Muscle layer of duodenum (tissue), 2 donors: ENCODE measurements around the gene CCDC92.

Experiments used
- H3K27ac ChIP-seq: one replicate; pipeline ENCODE4 v1.7.0; 2013; ENCODE audit warnings: mild to moderate bottlenecking, low read length
- H3K27me3 ChIP-seq: one replicate; pipeline ENCODE4 v1.7.0; 2013; ENCODE audit warnings: low read depth, mild to moderate bottlenecking, control low read depth, low read length
- H3K36me3 ChIP-seq, 2 donors: one replicate each; pipeline ENCODE4 v1.7.0; 2013; ENCODE audit warnings: low read length in 2 of 2, control low read depth in 1 of 2, mild to moderate bottlenecking in 1 of 2; ENCODE audit not compliant: insufficient read depth in 2 of 2, control insufficient read depth in 1 of 2
- H3K4me1 ChIP-seq, 2 donors: one replicate each; pipeline ENCODE4 v1.7.0; 2013; ENCODE audit warnings: low read length in 2 of 2, mild to moderate bottlenecking in 2 of 2, control low read depth in 1 of 2, moderate library complexity in 1 of 2; ENCODE audit not compliant: insufficient read depth in 2 of 2, control insufficient read depth in 1 of 2
- H3K4me3 ChIP-seq, 2 donors: one replicate each; pipeline ENCODE4 v1.7.0; 2013; ENCODE audit warnings: low read length in 2 of 2, low read depth in 1 of 2, mild to moderate bottlenecking in 1 of 2
- H3K9me3 ChIP-seq, 2 donors: one replicate each; pipeline ENCODE4 v1.7.0; 2013; ENCODE audit warnings: low read length in 2 of 2, control low read depth in 1 of 2, mild to moderate bottlenecking in 1 of 2; ENCODE audit not compliant: control insufficient read depth in 1 of 2
- donor health status: healthy.

CCDC92 gene

GRCh38 chr12:124010687-124011086 is 38.1 kb upstream of the CCDC92 start:
- H3K4me1 ChIP-seq, result no peaks in the 10 kb centered on the region
- H3K27ac ChIP-seq, result no peak overlapping the region

DNA sequence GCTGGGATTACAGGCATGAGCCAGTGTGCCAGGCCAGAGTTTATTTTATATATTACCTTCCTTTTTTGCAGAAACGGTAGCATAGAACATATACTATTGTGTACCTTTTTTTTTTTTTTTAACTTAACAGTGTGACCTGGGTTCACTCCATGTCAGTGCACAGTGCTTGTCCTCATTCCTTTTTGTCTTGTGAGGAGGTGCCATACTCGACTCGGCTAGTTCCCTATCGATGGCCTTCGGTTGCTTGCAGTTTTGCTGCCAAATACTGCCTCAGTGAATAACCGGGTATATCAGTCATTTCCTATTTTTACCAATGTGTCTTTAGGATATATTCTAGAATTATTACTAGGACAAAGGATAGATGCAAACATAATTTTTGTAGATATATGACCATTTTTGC is 37.1 kb upstream of the CCDC92 start:
- no peak overlapping the region for H3K27ac ChIP-seq
- no peaks in the 10 kb centered on the region for H3K9me3 ChIP-seq
- H3K36me3 ChIP-seq, result peaks cover 22 to 39% of the 10 kb centered on the region in 2 donors
- H3K4me1 ChIP-seq, result no peaks in the 10 kb centered on the region
- H3K4me3 ChIP-seq, result no peak overlapping the region
- H3K27me3 ChIP-seq, result no peaks in the 10 kb centered on the region

More at GRCh38 chr12:124010687-124011086, 38.1 kb upstream of the CCDC92 start:
- peaks cover 20 to 39% of the 10 kb centered on the region in 2 donors for H3K36me3 ChIP-seq
- H3K9me3 ChIP-seq, result no peaks in the 10 kb centered on the region
- no peak overlapping the region for H3K4me3 ChIP-seq
- H3K27me3 ChIP-seq, result no peaks in the 10 kb centered on the region

GRCh38 chr12:124008595-124008994 is 36.0 kb upstream of the CCDC92 start:
- Histone ChIP-seq H3K4me1 (no peaks in the 10 kb centered on the region), H3K27ac (no peak overlapping the region), H3K36me3 (peaks cover 22 to 44% of the 10 kb centered on the region in 2 donors), H3K9me3 (no peaks in the 10 kb centered on the region), H3K27me3 (no peaks in the 10 kb centered on the region), H3K4me3 (no peak overlapping the region)

GRCh38 chr12:124007826-124008570 is 35.4 kb upstream of the CCDC92 start:
- no peak overlapping the region for H3K4me3 ChIP-seq

DNA sequence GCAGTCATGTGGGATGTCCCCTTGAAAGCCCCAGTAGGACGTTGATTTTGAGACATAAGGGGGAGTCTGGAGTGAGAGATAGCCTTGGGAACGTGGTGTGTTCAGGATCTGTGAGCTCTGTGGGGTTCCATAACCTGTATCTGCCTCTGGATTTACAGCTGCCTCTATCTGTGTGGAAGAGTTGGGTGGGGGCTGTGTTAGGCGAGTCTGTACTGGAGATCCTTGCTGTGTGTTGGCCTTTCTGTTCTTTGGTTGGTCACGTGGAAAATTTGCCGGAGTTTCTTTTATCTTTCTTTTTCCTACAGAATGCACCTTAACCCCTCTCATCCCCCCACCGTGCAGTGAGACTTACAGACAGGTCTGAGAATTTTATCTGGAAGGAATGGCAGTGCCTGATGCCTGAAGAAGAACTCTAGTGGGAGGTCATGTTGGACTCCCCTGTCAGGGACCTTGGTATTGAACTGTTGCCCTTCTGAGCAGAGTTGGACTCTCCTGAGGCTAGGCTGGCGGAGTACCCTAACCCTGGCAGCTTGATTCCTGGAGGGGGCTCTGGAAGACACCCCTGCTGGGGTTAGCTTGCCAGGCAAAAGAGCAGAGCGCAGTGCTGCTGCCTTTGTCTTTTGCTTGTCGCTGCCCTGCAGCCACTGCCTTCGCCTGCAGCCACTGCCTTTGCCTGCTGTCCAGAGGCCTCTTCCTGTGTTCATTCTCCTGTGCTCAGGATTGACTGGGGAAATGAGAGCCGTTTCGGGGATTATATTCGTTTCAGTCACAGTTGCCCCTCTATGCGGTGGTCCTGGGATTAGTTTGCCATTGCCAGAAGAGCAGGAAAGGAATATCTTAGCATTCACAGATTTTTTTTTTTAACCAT is 34.4 kb upstream of the CCDC92 start:
- peaks cover 18 to 29% of the 10 kb centered on the region in 2 donors for H3K36me3 ChIP-seq
- no peaks in the 10 kb centered on the region for H3K9me3 ChIP-seq
- H3K4me1 ChIP-seq, result no peaks in the 10 kb centered on the region
- no peaks in the 10 kb centered on the region for H3K27me3 ChIP-seq
- H3K4me3 ChIP-seq, result no peak overlapping the region
- no peak overlapping the region for H3K27ac ChIP-seq

More at GRCh38 chr12:124007826-124008570, 35.4 kb upstream of the CCDC92 start:
- no peaks in the 10 kb centered on the region for H3K9me3 ChIP-seq
- no peak overlapping the region for H3K27ac ChIP-seq
- H3K36me3 ChIP-seq, result peaks cover 22 to 38% of the 10 kb centered on the region in 2 donors
- H3K4me1 ChIP-seq, result no peaks in the 10 kb centered on the region
- H3K27me3 ChIP-seq, result no peaks in the 10 kb centered on the region

- no peaks in the 10 kb centered on the region for H3K4me1 ChIP-seq
Observed at GRCh38 chr12:124006085-124006845, 33.6 kb upstream of the CCDC92 start.

GRCh38 chr12:124004233-124004875 is 31.7 kb upstream of the CCDC92 start:
- Histone ChIP-seq H3K27ac (no peak overlapping the region), H3K27me3 (no peaks in the 10 kb centered on the region), H3K9me3 (no peaks in the 10 kb centered on the region), H3K4me3 (no peak overlapping the region), H3K36me3 (peaks cover 16 to 22% of the 10 kb centered on the region in 2 donors), H3K4me1 (no peaks in the 10 kb centered on the region)

More at GRCh38 chr12:124006085-124006845, 33.6 kb upstream of the CCDC92 start:
- no peaks in the 10 kb centered on the region for H3K27me3 ChIP-seq
- no peaks in the 10 kb centered on the region for H3K9me3 ChIP-seq
- H3K27ac ChIP-seq, result no peak overlapping the region
- H3K4me3 ChIP-seq, result no peak overlapping the region
- H3K36me3 ChIP-seq, result peaks cover 18 to 26% of the 10 kb centered on the region in 2 donors

DNA sequence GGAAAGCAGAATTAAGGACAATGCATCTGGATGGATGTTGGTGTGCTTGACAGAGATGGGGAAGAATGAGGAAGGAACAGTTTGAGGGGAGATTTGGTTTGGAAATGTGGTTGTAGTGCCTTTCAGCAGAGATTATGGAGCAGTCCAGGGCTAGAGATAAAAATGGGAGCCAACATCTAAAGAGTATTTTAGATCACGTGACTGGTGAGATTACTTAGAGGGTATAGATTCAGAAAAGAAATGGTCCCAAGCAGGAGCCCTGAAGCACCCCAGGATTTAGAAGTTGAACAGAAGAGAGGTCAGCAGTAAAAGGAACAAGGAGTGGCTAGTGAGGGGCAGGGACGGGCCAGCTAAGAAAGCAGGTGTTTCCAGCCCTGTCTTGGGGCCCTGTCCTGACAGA is 30.0 kb upstream of the CCDC92 start:
- Histone ChIP-seq H3K9me3 (no peaks in the 10 kb centered on the region), H3K27me3 (no peaks in the 10 kb centered on the region), H3K36me3 (peaks cover 16 to 31% of the 10 kb centered on the region in 2 donors), H3K4me3 (no peak overlapping the region), H3K27ac (no peak overlapping the region), H3K4me1 (no peaks in the 10 kb centered on the region)

GRCh38 chr12:124002021-124002644 is 29.5 kb upstream of the CCDC92 start:
- Histone ChIP-seq H3K4me3 (no peak overlapping the region), H3K27ac (no peak overlapping the region), H3K4me1 (no peaks in the 10 kb centered on the region), H3K9me3 (no peaks in the 10 kb centered on the region), H3K36me3 (peaks cover 14 to 31% of the 10 kb centered on the region in 2 donors), H3K27me3 (no peaks in the 10 kb centered on the region)

- H3K4me3 ChIP-seq, result no peak overlapping the region
- H3K9me3 ChIP-seq, result no peaks in the 10 kb centered on the region
- H3K27ac ChIP-seq, result no peak overlapping the region
- H3K36me3 ChIP-seq, result peaks cover 12 to 31% of the 10 kb centered on the region in 2 donors
- no peaks in the 10 kb centered on the region for H3K27me3 ChIP-seq
- no peaks in the 10 kb centered on the region for H3K4me1 ChIP-seq
Observed at GRCh38 chr12:124001343-124001742, 28.7 kb upstream of the CCDC92 start.
